Activated T-helper 17 cell treated with anti-CD3 and anti-CD28 coated beads, Interleukin-2, amount 50 U/mL, for 72 hours (primary cell): ENCODE measurements around the gene TPD52L1. TPM values are rescaled to one million over a fixed set of nuclear protein-coding genes. Genes with fewer than 3 reads are reported as not detected.

Source experiments
- ATAC-seq: fragments of 150-1000 bp; cut with Tn5 transposase; replicated peaks from 2 replicates; pipeline ENCODE4 v1.10.0; 2021; ENCODE audit warnings: mild to moderate bottlenecking, moderate library complexity
- H3K27ac Mint-ChIP-seq: one replicate; pipeline ENCODE4 v1.8.0; 2022; ENCODE audit warnings: mixed read lengths
- H3K27me3 Mint-ChIP-seq: one replicate; pipeline ENCODE4 v1.8.0; 2022; ENCODE audit warnings: mixed read lengths
- H3K36me3 Mint-ChIP-seq: one replicate; pipeline ENCODE4 v1.8.0; 2022; ENCODE audit warnings: low read depth, mild to moderate bottlenecking, mixed read lengths
- H3K4me1 Mint-ChIP-seq: one replicate; pipeline ENCODE4 v1.8.0; 2022; ENCODE audit warnings: mixed read lengths
- H3K4me3 Mint-ChIP-seq: one replicate; pipeline ENCODE4 v1.8.0; 2022; ENCODE audit warnings: mild to moderate bottlenecking, mixed read lengths
- H3K9me3 Mint-ChIP-seq: one replicate; pipeline ENCODE4 v1.8.0; 2022; ENCODE audit warnings: mixed read lengths
- total RNA-seq, 2 donors: library from RNA; stranded (reverse); gene quantifications; one replicate each; pipeline ENCODE4 v1.2.3, GENCODE V29; 2022

The TPD52L1 gene
- total RNA-seq, 2 donors from 2014 or later, result 0.58 to 1.1 TPM

DNA sequence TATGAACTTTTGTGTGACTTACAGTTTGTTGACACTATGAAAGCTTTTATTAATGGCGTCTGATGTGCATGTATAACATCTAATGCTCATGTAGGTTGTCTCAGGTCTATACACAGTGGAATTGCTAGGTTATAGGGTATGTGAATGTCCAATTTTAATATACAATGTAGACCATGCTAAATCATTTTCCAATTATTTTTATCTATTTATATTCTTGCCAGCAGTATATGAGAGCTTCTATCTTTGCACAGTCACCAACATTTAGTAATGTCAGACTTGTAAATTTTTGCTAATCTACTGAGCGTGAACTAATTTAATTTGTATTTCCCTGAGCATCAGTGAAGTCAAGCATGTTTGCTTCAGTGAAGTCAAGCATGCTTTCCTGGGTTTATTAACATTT, 64.4 kb downstream of the TPD52L1 start:
- Mint-ChIP-seq H3K27ac (no peak overlapping the region), H3K9me3 (no peaks in the 10 kb centered on the region), H3K27me3 (peaks cover 8% of the 10 kb centered on the region), H3K4me1 (no peaks in the 10 kb centered on the region), H3K4me3 (no peak overlapping the region), H3K36me3 (no peaks in the 10 kb centered on the region)
- ATAC-seq, result no peak

DNA sequence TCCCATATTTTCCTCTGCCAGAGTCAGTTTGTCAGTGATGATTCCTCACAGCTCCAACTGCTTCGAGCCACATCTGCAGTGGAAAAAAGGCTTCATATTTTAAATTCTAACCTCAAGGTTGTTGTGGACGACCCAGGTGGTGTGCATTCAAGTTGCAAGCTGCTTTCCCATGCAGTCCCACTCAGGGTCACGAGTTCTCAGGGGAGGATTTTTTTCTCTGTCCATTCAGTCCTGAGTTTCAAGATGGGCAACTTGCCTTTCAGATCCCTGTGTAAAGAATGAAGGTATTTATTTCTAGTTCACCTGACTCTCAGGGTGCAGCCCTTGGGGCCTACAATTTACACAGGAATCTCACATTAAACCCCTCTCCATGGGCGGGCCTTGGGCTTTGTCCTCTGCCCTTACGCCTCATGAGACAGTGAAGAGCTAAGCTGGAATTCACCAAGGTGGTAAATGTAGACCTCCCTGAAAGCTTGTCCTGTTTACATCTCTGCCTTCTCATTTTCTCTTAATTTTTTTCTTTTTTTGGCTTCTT, 65.9 kb downstream of the TPD52L1 start:
- Mint-ChIP-seq H3K4me1 (no peaks in the 10 kb centered on the region), H3K36me3 (no peaks in the 10 kb centered on the region), H3K9me3 (no peaks in the 10 kb centered on the region), H3K27ac (no peak overlapping the region), H3K27me3 (peaks cover 8% of the 10 kb centered on the region), H3K4me3 (no peak overlapping the region)
- no peak for ATAC-seq

DNA sequence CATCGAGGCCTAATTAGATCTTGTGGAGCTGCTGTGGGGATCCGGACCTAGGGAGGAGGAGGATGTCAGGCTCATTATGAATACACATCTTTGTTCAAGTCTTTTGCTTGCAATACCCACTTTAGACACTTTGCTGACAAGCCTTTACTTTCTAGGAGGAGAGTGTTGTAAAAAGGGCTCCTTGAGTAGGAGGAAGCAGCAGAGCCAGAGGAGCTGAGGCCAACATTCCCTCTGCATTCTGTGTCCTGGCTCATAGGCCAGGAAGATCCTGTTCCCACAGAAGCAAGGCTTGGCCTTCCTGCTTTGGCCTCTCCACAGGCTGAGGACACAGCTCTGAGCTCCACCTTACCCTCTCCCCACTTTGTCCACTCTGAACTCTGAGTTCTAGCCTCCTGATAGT, 67.1 kb downstream of the TPD52L1 start:
- no peak overlapping the region for H3K27ac Mint-ChIP-seq
- no peak overlapping the region for H3K4me3 Mint-ChIP-seq
- H3K36me3 Mint-ChIP-seq, result no peaks in the 10 kb centered on the region
- no peak for ATAC-seq
- no peaks in the 10 kb centered on the region for H3K9me3 Mint-ChIP-seq
- H3K27me3 Mint-ChIP-seq, result peaks cover 8% of the 10 kb centered on the region
- no peaks in the 10 kb centered on the region for H3K4me1 Mint-ChIP-seq

DNA sequence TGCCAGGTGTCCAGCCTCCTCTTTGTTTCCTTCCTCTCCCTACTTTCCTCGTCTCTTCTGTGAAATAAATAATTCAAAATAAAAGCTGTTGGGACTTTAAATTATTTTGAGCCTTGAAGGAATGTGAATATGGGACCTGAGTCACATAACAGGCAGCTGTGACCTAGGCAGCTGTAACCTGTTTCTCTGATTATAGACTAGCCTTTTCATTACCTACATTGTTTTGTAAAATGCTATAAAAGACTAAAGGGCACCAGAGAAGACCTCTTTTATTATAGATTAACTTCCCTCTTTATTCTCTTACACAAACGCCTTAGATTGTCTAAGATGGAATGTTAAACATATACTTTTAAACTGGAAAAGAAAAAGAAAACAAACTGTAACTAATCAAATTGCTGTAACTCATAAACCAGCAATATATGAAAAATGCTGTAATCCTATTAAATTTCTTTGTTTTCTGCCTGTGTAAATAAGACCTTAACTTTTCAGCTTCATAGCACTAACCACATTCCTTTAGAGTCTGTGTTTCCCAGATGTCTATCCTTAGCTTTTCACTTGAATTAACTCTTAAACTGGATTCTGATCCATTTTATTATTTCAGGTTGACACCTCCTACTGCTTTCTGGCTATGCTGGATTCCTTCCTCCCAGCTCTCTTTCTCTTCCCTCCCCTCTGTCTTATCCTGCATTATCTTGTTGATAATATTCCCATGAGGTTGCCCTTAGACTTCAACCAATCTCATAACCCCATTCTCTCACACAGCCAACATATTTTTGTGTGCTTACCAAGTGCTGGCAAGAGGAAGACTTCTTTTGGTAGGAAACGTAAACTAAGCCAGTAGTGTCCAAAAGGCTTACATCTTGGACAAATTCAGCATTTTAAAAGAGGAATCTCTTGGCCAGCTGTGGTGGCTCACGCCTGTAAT, 69.2 kb downstream of the TPD52L1 start:
- no peak for ATAC-seq
- Mint-ChIP-seq H3K4me1 (no peaks in the 10 kb centered on the region), H3K27ac (no peak overlapping the region), H3K4me3 (no peak overlapping the region), H3K36me3 (no peaks in the 10 kb centered on the region), H3K27me3 (peaks cover 12% of the 10 kb centered on the region), H3K9me3 (no peaks in the 10 kb centered on the region)

DNA sequence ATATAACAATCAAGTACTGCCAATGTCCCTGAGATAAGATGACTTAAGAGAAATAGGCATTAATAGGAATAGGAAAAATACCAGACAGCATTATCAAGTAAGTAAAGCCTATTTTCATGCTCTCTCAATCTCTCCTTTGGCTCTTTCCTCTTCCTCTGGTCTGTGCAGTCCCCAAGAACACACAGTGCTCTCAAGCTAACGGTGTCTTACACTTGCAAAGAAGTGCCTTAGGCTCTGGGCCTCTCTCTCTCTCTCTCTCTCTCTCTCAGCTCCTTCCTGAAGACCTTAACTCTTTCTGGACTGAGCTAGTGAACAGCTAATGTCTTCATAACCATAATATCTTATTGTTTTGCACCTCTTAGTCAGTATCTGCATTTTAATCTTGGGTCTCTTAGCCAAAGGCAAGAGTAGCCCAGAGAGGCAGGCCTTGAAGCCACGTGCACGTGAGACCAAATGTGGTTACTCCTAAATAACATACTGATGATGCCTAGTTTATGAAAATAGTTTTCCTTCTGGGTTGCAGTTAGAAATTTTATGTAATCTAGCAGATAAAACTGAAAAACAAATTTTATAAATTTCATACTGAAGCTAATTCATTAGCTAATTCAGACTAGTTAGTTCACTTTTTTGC, 70.8 kb downstream of the TPD52L1 start:
- H3K36me3 Mint-ChIP-seq, result no peaks in the 10 kb centered on the region
- H3K27ac Mint-ChIP-seq, result no peak overlapping the region
- peaks cover 13% of the 10 kb centered on the region for H3K27me3 Mint-ChIP-seq
- no peaks in the 10 kb centered on the region for H3K4me1 Mint-ChIP-seq
- no peaks in the 10 kb centered on the region for H3K9me3 Mint-ChIP-seq
- H3K4me3 Mint-ChIP-seq, result no peak overlapping the region
- no peak for ATAC-seq

DNA sequence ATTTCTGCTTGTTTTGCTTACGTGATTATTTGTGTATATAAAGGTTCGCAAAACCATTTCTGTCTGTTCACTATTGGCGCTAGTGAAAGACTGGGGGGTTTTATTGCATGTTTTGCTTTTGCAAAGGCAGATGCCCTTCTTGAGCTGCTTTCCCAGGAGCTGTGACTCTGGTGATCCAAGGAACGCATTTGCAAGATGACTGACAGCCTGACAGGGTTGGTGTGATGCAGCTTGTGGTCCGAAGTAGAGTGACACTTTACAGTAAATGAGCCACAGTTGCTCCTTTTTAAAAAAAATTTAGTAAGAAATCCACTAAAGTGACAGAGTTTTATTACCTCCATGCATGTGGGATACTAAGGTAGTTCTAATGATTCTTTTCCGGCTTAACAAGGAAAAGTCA, 73.7 kb downstream of the TPD52L1 start:
- Mint-ChIP-seq H3K4me1 (no peaks in the 10 kb centered on the region), H3K9me3 (no peaks in the 10 kb centered on the region), H3K36me3 (no peaks in the 10 kb centered on the region), H3K27ac (no peak overlapping the region), H3K27me3 (peaks cover 10% of the 10 kb centered on the region), H3K4me3 (no peak overlapping the region)
- ATAC-seq, result no peak

DNA sequence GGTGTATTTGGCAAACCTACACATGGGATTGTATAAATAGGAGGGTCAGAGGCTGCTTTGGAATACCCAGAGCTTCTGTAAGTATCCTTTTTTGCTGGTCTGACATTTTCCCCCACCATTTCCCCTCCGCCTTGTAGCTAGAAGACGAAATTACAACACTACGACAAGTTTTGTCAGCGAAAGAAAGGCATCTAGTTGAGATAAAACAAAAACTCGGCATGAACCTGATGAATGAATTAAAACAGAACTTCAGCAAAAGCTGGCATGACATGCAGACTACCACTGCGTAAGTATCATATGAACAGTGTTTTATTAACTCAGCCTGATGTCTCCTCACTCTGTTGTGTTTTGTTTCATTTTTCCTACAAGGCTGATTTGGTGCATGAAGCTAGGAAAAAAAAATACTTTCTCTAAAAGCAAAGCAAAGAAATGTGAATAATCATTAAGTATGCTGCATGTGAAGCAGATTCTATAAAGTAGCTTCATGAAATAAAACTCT, 75.5 kb downstream of the TPD52L1 start:
- H3K27me3 Mint-ChIP-seq, result peaks cover 10% of the 10 kb centered on the region
- no peaks in the 10 kb centered on the region for H3K36me3 Mint-ChIP-seq
- no peaks in the 10 kb centered on the region for H3K9me3 Mint-ChIP-seq
- ATAC-seq, result no peak
- H3K4me3 Mint-ChIP-seq, result no peak overlapping the region
- no peak overlapping the region for H3K27ac Mint-ChIP-seq
- no peaks in the 10 kb centered on the region for H3K4me1 Mint-ChIP-seq

DNA sequence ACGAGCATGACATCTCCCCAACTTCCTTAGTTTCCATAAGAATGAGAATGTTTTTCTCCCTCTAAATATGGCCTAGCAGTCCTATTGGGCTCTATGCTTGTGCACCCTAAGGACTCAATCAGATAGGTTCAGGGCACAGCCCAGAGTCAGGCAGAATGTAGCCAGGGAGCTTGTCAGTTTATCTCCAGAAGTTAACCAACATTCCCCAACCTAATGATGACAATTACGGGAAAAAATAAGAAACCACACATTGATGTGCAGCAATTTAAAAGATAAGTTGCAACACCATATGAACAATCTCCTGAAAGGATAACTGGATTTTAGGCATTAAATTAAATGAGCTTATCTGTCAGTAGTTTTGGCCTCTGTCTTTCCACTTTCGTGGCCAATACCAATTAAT, 77.1 kb downstream of the TPD52L1 start:
- Mint-ChIP-seq H3K27ac (no peak overlapping the region), H3K9me3 (no peaks in the 10 kb centered on the region), H3K27me3 (peaks cover 10% of the 10 kb centered on the region), H3K4me3 (no peak overlapping the region), H3K36me3 (no peaks in the 10 kb centered on the region), H3K4me1 (no peaks in the 10 kb centered on the region)
- no peak for ATAC-seq

DNA sequence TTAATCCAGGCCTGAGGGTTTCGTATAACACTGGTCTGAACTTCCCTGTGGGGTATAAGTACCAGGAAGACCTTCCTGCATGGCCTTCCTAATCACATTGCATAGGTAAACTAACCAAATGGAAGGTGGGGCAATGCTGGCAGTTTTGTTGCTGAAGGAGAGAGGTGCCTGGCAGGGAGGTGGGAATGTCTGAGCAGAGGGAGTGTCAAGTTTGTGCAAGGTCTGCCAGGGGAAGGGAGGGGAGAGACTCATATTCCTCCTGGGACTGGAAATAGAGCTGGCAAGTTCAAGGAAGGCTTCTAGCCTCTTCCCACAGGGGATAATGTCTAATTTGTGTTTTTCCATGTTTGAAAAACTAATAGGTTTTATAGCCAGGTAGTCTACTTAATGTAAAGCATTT, 77.6 kb downstream of the TPD52L1 start:
- H3K4me1 Mint-ChIP-seq, result no peaks in the 10 kb centered on the region
- peaks cover 10% of the 10 kb centered on the region for H3K27me3 Mint-ChIP-seq

DNA sequence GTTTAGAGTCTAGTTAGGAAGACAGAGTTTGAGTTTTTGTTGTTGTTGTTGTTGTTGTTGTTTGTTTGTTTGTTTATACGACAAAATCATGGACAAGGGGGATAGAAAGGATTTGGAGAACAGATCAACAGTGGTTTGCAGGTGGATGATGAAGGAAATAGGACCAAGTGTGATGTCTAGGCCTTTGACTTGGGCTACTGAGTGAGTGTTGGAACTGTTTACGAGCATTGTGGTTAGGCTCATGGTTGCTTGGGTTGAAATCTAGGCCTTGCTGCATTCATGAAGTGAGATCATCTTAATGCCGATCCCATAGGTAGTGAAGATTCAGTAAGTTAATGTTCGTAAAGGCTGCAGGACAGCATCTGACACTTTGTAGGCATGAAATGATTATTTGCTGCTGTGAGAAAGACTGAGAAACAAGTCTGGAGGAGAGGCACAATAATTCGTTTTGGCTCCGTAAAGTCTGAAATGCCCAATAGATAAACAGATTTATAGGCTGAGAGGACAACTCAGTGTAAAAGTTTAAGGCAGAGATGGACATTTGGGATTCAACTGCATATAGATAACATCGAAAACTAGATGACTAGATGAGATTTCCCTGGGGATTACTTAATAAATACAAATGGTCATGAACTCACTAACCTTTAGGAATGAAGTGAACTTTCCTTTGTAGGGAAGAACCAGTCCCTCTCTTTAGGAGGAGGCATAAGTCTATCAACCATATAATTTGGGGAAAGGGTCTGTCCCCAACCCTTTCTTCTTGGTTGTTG, 78.2 kb downstream of the TPD52L1 start:
- no peak for ATAC-seq
- Mint-ChIP-seq H3K4me1 (no peaks in the 10 kb centered on the region), H3K27ac (no peak overlapping the region), H3K9me3 (no peaks in the 10 kb centered on the region), H3K27me3 (peaks cover 7% of the 10 kb centered on the region), H3K36me3 (no peaks in the 10 kb centered on the region), H3K4me3 (no peak overlapping the region)

More for the DNA sequence above, 77.6 kb downstream of the TPD52L1 start:
- no peak for ATAC-seq
- Mint-ChIP-seq H3K4me3 (no peak overlapping the region), H3K9me3 (no peaks in the 10 kb centered on the region), H3K36me3 (no peaks in the 10 kb centered on the region), H3K27ac (no peak overlapping the region)

DNA sequence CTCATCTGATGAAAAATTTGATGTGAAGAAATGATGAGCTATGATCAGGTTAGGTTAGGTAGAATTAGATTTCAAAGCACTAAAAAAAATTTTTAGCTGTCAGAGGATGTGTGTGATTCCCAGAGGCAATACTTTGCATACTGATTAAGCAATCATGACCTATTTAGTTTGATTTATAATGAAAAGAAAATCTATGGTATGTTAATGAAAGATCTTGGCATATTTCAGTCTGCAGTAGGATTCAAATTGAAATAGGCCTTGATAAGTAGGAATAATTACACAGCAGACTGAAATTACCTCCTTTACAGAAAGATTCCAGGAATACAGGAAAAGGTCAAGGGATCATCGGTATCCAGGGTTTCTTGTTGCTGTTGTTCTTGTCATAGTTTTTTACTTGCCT, 78.9 kb downstream of the TPD52L1 start:
- no peak for ATAC-seq
- peaks cover 6% of the 10 kb centered on the region for H3K27me3 Mint-ChIP-seq
- H3K4me1 Mint-ChIP-seq, result no peaks in the 10 kb centered on the region
- H3K4me3 Mint-ChIP-seq, result no peak overlapping the region
- H3K36me3 Mint-ChIP-seq, result no peaks in the 10 kb centered on the region
- no peaks in the 10 kb centered on the region for H3K9me3 Mint-ChIP-seq
- no peak overlapping the region for H3K27ac Mint-ChIP-seq

DNA sequence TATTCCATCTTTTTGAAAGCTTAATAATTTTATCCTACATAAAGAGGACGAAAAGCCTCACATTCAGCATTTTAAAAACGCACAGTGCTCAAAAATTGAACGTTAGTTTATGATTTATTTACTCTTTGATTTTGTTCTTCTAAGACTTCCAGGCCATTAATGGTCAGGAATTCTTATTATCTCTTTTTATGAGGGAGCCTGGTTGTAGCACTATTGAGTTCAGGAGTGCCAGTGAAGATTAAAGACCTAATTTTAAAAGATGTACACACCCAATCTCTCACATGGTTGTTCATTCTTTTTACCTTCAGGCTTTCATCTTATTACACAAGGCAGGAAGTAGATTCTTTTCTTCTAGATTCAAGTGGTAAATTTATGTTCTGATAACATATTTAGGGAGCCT, 79.6 kb downstream of the TPD52L1 start:
- Mint-ChIP-seq H3K36me3 (no peaks in the 10 kb centered on the region), H3K4me1 (no peaks in the 10 kb centered on the region), H3K9me3 (no peaks in the 10 kb centered on the region), H3K27ac (no peak overlapping the region), H3K4me3 (no peak overlapping the region), H3K27me3 (peaks cover 2% of the 10 kb centered on the region)
- ATAC-seq, result no peak

DNA sequence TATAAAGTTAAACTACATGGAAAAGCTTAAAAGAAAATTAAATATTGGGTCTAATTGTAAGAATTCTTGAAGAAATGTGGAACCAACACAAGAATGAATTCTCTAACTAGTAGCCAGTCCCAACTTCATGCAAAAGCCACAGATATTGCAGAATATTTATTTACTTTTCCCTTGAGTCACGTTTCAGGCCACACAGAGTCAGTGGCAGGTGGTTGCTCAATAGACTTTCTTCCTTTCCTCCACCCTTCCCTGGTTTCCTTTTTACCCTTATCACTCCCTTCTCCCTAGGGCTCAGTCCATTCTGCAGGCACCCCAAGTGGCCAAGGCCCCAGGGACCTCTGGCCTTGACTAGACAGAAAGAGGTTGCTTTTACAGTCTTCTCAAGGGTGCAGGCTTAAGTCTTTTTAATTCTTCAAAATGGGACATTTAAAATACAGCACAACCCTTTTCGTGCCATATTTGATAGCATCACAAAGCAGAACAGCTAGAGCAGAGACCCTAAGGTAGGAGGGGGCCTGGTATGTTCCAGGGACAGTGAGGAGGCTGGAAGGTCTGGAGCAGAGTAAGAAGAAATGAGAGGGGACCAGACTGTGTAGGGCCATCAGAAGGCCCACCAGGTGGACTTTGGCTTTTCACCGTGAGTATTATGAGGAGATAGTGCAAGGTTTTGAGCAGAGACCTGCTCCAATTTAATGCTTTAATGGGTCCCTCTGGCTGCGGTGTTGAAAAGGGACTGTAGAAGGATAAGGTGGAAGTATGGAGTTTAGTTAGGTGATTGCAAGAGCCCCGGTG, 83.2 kb downstream of the TPD52L1 start:
- no peaks in the 10 kb centered on the region for H3K4me1 Mint-ChIP-seq
- no peak for ATAC-seq
- no peaks in the 10 kb centered on the region for H3K27me3 Mint-ChIP-seq
- peaks cover 16% of the 10 kb centered on the region for H3K9me3 Mint-ChIP-seq
- no peaks in the 10 kb centered on the region for H3K36me3 Mint-ChIP-seq
- H3K27ac Mint-ChIP-seq, result no peak overlapping the region
- no peak overlapping the region for H3K4me3 Mint-ChIP-seq

DNA sequence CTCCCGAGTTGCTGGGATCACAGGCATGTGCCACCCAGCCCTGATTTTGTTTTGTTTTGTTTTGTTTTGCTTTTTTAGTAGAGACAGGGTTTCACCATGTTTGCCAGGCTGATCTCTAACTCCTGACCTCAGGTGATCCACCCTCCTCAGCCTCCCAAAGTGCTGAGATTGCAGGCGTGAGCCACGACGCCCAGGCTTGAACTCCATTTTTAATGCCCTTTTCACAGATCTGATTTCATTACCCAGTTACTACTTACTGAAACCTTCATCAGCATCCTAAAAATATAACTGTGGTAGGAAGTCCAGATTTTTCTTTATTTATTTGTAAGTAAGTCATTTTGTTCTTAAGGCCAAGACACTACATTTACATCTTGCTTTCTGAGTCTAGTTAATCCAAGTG, 84.2 kb downstream of the TPD52L1 start:
- H3K27ac Mint-ChIP-seq, result no peak overlapping the region
- no peak overlapping the region for H3K4me3 Mint-ChIP-seq
- no peaks in the 10 kb centered on the region for H3K4me1 Mint-ChIP-seq
- no peaks in the 10 kb centered on the region for H3K27me3 Mint-ChIP-seq
- H3K36me3 Mint-ChIP-seq, result no peaks in the 10 kb centered on the region
- H3K9me3 Mint-ChIP-seq, result peaks cover 18% of the 10 kb centered on the region
- no peak for ATAC-seq
